ENCODE measurements around the gene LRRC4C. TPM values are rescaled to one million over a fixed set of nuclear protein-coding genes. Genes with fewer than 3 reads are reported as not detected.

LRRC4C gene
- total and polyA plus RNA-seq, 2 experiments from 2014 or later: not detected

DNA sequence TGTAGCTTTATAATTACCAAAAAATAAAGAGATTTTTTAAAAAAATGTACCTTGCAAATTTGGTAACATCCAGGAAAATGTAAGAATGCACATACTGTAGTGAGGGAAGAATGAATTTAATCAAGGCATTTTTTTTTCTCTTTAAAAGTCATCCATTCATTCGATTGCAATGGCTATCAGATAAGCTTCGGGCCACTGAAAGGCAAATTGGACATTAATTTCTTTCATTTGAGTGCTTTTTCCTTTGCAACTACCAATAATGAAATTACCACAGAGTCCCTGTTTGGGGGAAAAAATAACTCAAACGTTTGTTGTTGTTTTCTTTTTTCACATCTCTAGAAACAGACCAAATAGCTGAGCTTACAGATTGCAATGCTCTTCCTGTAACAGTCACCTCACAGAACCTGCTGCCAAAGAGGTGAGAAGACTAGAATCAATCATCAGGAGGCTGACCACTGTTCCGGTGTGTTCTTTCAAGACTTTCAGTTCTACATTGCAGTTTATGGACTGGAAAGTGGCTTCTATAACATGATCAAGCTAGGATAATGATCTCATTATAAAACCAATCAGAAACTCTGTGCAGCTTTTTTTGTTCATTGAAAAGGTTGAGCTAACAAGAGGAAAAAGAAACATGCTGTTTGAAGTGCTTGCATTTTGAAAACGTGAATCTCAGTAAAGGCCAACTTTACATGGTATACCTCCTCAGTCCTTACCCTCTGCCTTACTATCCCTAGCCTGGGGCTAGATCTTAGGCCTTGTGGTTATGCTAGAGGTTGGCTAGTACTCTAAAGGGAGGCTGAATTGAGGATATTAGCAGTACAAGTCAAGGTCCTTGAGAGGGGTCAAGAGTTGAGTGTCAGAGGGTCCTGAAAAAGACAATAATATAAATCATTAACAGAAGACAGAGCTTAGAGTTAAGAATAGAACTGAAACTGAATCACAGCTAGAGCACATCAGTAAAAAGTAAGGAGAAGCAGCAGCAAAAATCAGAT lies 1276.1 kb downstream of the LRRC4C start:
- H3K4me3 ChIP-seq: no peak overlapping the region
- no peaks in the 10 kb centered on the region for H3K4me1 ChIP-seq (ENCODE audit: insufficient read depth)
- H3K4me2 ChIP-seq (ENCODE audit: unreplicated experiment): no peak overlapping the region
- H3K79me2 ChIP-seq (ENCODE audit: insufficient read depth): no peaks in the 10 kb centered on the region
- H3F3A ChIP-seq (ENCODE audit: insufficient read depth): no peaks in the 10 kb centered on the region
- TF ChIP-seq EZH2 (IDR thresholded peaks at IDR 0.05; ENCODE audit: insufficient read depth, poor library complexity, severe bottlenecking) (no peak), EZH2phosphoT487 (IDR thresholded peaks at IDR 0.05; ENCODE audit: insufficient read depth, low read depth) (no peak)
- H4K20me1 ChIP-seq (ENCODE audit: insufficient read depth): no peaks in the 10 kb centered on the region
- H3K9ac ChIP-seq: no peak overlapping the region
- no peaks in the 10 kb centered on the region for H3K27me3 ChIP-seq (replicated peaks; ENCODE audit: insufficient read depth)
- H2AFZ ChIP-seq: no peak overlapping the region
- no peaks in the 10 kb centered on the region for H3K36me3 ChIP-seq (ENCODE audit: low read depth)
- H3K9me2 ChIP-seq (ENCODE audit: insufficient read depth): no peaks in the 10 kb centered on the region
- no peak for DNase-seq
- in situ Hi-C loops (cut with MboI): no loop called here
- H3K27ac ChIP-seq: no peak overlapping the region
- no peaks in the 10 kb centered on the region for H3K9me3 ChIP-seq (ENCODE audit: low read depth)
- WGBS, 2 experiments (ENCODE audit: low coverage in 1 of 2, low lambda C conversion rate in 2 of 2, missing lambda C conversion rate in 2 of 2): 4 to 5% methylated on average over 5 of the region's 5 CpGs

DNA sequence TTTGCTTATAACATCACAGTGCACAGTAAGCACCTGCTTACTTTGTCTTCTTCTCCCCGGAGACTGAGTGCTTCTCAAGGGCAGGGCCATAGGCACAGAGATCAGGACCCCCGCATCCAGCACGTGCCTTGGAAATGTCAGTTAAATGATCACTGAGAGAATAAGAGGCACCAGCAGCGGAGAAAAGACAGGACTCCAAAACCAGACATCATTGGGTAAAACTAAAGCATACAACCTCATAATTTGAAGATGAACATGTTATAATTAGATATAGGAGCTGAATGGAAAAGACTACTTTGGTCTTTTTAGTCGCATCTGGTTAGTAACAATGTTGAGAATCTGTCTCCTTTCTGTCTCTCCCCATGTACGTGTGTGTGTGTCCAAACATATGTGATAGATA lies 1279.9 kb downstream of the LRRC4C start:
- Histone ChIP-seq H3K4me1 (ENCODE audit: insufficient read depth) (no peaks in the 10 kb centered on the region), H3F3A (ENCODE audit: insufficient read depth) (no peaks in the 10 kb centered on the region), H3K4me3 (no peak overlapping the region), H3K9ac (no peak overlapping the region), H4K20me1 (ENCODE audit: insufficient read depth) (no peaks in the 10 kb centered on the region), H3K9me3 (ENCODE audit: low read depth) (no peaks in the 10 kb centered on the region), H3K4me2 (ENCODE audit: unreplicated experiment) (no peak overlapping the region), H3K36me3 (ENCODE audit: low read depth) (no peaks in the 10 kb centered on the region), H3K27ac (no peak overlapping the region), H2AFZ (no peak overlapping the region), H3K9me2 (ENCODE audit: insufficient read depth) (no peaks in the 10 kb centered on the region), H3K27me3 (replicated peaks; ENCODE audit: insufficient read depth) (no peaks in the 10 kb centered on the region), H3K79me2 (ENCODE audit: insufficient read depth) (no peaks in the 10 kb centered on the region)
- 13 to 24% methylated on average over 6 of the region's 6 CpGs for WGBS, 2 experiments (ENCODE audit: low coverage in 1 of 2, low lambda C conversion rate in 2 of 2, missing lambda C conversion rate in 2 of 2)
- no peak for TF ChIP-seq EZH2 (IDR thresholded peaks at IDR 0.05; ENCODE audit: insufficient read depth, poor library complexity, severe bottlenecking)
- no peak for TF ChIP-seq EZH2phosphoT487 (IDR thresholded peaks at IDR 0.05; ENCODE audit: insufficient read depth, low read depth)
- no peak for DNase-seq
- in situ Hi-C loops (cut with MboI): no loop called here

DNA sequence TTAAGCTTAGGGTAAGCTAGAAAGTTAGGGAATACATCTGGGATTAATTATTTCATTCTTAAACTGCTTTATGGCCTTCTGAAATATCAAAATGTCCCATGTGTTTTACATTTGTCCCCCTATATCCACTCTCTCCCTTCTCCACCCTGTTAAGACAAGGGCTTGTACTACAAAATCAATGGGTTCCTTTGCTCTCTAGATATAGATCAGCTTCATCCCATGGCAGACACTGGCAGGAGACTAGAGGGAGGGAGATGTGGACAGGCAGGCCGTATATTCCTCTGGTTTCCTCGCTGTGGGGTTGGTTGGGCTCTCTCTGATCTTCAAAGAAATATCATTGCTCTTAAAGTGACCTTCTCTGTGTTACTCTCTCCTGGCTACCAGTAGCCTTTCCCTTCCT lies 1281.0 kb downstream of the LRRC4C start:
- no peak for TF ChIP-seq EZH2 (IDR thresholded peaks at IDR 0.05; ENCODE audit: insufficient read depth, poor library complexity, severe bottlenecking)
- TF ChIP-seq EZH2phosphoT487 (IDR thresholded peaks at IDR 0.05; ENCODE audit: insufficient read depth, low read depth): no peak
- in situ Hi-C loops (cut with MboI): no loop called here
- DNase-seq: no peak
- no peak overlapping the region for H3K9ac ChIP-seq
- H3K4me1 ChIP-seq (ENCODE audit: insufficient read depth): no peaks in the 10 kb centered on the region
- 12 to 18% methylated on average over 2 of the region's 2 CpGs for WGBS, 2 experiments (ENCODE audit: low coverage in 1 of 2, low lambda C conversion rate in 2 of 2, missing lambda C conversion rate in 2 of 2)
- no peaks in the 10 kb centered on the region for H3K79me2 ChIP-seq (ENCODE audit: insufficient read depth)
- H2AFZ ChIP-seq: no peak overlapping the region
- H3K9me3 ChIP-seq (ENCODE audit: low read depth): no peaks in the 10 kb centered on the region
- H3K27ac ChIP-seq: no peak overlapping the region
- no peaks in the 10 kb centered on the region for H3F3A ChIP-seq (ENCODE audit: insufficient read depth)
- H3K9me2 ChIP-seq (ENCODE audit: insufficient read depth): no peaks in the 10 kb centered on the region
- no peak overlapping the region for H3K4me2 ChIP-seq (ENCODE audit: unreplicated experiment)
- no peak overlapping the region for H3K4me3 ChIP-seq
- H3K27me3 ChIP-seq (replicated peaks; ENCODE audit: insufficient read depth): no peaks in the 10 kb centered on the region
- no peaks in the 10 kb centered on the region for H4K20me1 ChIP-seq (ENCODE audit: insufficient read depth)
- H3K36me3 ChIP-seq (ENCODE audit: low read depth): no peaks in the 10 kb centered on the region

DNA sequence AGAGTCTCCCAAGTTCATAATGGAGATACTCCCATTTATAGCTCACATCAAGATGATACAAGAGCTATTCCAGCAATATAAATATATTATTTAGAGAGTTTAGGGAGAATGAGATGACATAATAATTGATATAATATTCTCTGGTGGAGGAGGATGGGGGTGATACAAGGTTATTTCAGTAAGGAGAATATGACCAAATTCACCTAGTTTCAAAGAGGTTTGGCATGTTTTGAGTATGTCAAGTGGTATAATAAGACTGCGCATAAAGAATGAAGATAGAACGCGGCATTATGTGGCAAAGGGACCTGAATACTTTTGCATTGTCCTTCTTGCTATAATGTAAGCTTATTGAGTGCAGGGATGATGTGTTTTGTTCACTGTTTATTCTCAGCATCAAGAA lies 1283.5 kb downstream of the LRRC4C start:
- Histone ChIP-seq H2AFZ (no peak overlapping the region), H3K4me1 (ENCODE audit: insufficient read depth) (no peaks in the 10 kb centered on the region), H3K4me2 (ENCODE audit: unreplicated experiment) (no peak overlapping the region), H3K4me3 (no peak overlapping the region), H3K9me3 (ENCODE audit: low read depth) (no peaks in the 10 kb centered on the region), H3K36me3 (ENCODE audit: low read depth) (no peaks in the 10 kb centered on the region), H3K27me3 (replicated peaks; ENCODE audit: insufficient read depth) (no peaks in the 10 kb centered on the region), H3K79me2 (ENCODE audit: insufficient read depth) (no peaks in the 10 kb centered on the region), H3K9ac (no peak overlapping the region), H4K20me1 (ENCODE audit: insufficient read depth) (no peaks in the 10 kb centered on the region), H3K27ac (no peak overlapping the region), H3K9me2 (ENCODE audit: insufficient read depth) (no peaks in the 10 kb centered on the region), H3F3A (ENCODE audit: insufficient read depth) (no peaks in the 10 kb centered on the region)
- in situ Hi-C loops (cut with MboI): no loop called here
- 81 to 88% methylated on average over 3 of the region's 3 CpGs for WGBS, 2 experiments (ENCODE audit: low coverage in 1 of 2, low lambda C conversion rate in 2 of 2, missing lambda C conversion rate in 2 of 2)
- DNase-seq: no peak
- TF ChIP-seq EZH2phosphoT487 (IDR thresholded peaks at IDR 0.05; ENCODE audit: insufficient read depth, low read depth) (no peak), EZH2 (IDR thresholded peaks at IDR 0.05; ENCODE audit: insufficient read depth, poor library complexity, severe bottlenecking) (no peak)
